Stimulated activated CD4-positive, alpha-beta T cell treated with anti-CD3 and anti-CD28 coated beads, Interleukin-15, amount 100 ng/mL, for 48 hours (primary cell): ENCODE results near the gene CTF1.
"Not testable (repeated sequence)": the region's sequence is repeated elsewhere in the genome, so short reads cannot be mapped to it uniquely, and the experiment has no call there.

ENCODE experiments used
- DNase-seq, 2 donors: peaks; one replicate each; pipeline ENCODE4 v3.0.0-alpha.2; 2020; ENCODE audit warnings: low read depth in 2 of 2

The CTF1 gene

GRCh38 chr16:30931068-30931650 is 34.7 kb downstream of the CTF1 start:
- no peak for DNase-seq

DNA sequence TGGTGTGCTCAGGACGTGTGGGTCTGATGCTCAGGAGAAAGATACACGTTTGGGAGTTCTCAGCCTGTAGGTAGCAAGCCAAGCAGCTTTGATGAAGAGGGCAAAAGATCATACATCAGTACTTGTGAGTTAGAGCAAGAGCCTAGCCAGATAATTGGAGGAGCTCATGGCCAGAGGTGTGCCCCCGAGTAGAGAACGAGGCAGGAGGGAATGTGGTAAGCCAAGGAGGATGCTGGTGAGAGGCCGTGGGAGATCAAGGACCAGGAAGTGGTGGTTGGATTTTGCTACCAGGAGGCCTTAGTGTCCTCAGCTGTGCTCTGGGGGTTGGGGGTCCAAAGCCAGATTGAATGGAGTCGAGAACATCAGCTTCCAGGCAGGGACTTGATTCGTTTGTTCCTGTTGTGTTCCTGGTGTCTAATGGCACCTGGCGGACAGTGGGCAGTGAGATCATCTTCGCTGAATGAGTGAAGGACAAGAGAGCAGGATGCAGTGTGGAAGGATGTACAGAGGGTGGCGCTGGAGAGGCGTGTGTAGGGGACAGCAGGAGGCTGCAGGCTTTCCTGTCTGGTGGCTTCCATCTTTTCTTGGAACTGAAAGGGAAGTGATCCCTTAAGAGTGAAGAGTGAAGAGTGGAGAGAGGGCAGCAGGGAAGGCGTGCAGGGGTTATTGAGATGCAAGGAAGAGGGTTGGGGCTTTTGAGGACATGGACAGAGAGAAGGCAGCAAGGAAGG is 38.6 kb downstream of the CTF1 start:
- no peak for DNase-seq

DNA sequence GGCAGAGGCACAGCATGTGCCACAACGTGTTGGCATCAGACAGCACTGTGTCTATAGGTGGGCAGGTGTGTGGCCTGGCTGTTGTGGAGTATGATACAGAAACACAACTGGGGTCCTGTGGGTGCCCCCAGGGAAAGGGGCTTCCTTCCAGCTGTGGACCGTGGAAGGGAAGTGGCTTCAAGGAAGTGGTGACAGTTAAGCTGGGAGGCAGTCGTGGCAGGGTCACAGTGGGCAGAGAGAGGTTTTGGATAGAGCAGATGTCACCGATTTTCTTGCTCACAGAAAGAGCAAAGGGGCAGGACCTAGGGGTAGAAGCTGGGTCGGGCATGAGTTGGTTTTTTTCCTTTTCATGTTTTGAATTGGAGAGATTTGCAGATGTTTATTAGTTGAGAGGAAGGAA is 41.3 kb downstream of the CTF1 start:
- DNase-seq = no peak

GRCh38 chr16:30939571-30939970 is 43.2 kb downstream of the CTF1 start:
- not testable (repeated sequence) for DNase-seq

GRCh38 chr16:30941600-30942425 is 45.4 kb downstream of the CTF1 start:
- peak in 1 of 2 donors; percentile 57 for DNase-seq

GRCh38 chr16:30942426-30942806 is 46.0 kb downstream of the CTF1 start:
- no peak for DNase-seq

DNA sequence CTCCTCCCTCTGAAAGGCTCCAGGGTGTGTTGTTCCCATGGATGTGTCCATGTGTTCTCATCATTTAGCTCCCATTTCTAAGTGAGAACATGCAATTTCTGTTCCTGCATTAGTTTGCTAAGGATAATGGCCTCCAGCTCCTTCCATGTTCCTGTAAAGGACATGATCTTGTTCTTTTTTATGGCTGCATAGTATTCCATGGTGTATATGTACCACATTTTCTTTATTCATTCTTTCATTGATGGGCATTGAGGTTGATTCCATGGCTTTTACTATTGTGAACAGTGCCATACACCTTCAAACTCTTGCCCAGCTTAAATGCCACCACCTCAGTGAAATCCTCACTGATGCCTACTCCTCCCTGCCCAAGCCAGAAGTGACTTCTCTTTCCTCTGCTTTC is 47.9 kb downstream of the CTF1 start:
- no peak for DNase-seq

DNA sequence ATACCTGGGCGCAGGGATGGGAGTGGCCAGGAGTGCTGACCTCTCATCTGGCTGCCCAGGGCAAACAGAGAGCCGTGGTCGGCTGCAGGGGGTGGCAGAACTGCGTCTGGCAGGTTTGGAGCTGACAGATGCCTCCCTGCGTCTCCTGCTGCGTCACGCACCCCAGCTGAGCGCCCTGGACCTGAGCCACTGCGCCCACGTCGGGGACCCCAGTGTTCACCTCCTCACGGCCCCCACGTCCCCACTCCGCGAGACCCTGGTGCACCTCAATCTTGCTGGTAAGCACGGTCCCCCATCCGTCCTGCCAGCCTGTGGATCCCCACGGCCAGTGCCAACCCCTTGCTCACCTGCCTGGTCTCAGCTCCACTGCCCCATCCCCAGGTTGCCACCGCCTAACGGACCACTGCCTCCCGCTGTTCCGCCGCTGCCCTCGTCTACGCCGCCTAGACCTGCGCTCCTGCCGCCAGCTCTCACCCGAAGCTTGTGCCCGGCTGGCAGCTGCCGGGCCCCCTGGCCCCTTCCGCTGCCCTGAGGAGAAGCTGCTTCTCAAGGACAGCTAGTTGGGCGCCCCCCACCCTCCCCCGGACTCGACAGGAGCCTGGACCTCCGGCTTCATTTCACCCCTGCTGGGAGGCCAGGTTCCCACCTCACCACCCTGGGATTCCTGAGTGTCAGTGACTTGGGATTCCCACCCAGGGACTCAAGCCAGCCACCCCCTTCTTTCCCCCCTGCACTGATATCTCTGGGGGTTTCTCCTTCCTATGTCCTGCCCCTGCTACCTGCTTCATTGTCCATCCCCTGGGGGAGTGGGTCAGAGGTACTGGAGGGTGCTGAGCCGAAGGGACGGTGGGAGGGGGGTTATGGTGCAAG is 50.5 kb downstream of the CTF1 start:
- no peak for DNase-seq

DNA sequence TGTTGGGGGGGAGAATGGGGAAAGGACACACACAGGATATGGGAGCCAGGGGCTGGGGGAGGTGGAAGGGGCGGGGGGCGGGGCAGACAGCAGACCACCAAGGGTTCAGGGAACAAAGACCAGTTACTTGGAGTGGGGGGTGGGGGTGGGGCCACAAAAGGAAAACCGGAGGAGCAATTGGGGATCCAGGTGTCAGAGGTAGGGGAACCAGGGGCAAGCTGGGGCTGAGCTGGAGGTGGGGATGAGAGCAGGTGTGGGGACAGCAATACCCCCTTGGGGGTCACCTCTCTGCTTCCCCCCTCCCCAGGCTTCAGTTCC is 51.1 kb downstream of the CTF1 start:
- no peak for DNase-seq

- no peak for DNase-seq
Observed at GRCh38 chr16:30947859-30948666, 51.6 kb downstream of the CTF1 start.

GRCh38 chr16:30948667-30949649 is 52.5 kb downstream of the CTF1 start, which contains the start of gene ORAI3:
Gene ORAI3, plus strand, starts transcription at chr16:30949068. Its CDS starts 222 bp downstream, at chr16:30949290.
- no peak for DNase-seq

- peak in 1 of 2 donors; percentile 51 for DNase-seq
Observed at GRCh38 chr16:30949650-30950515, 53.5 kb downstream of the CTF1 start.

DNA sequence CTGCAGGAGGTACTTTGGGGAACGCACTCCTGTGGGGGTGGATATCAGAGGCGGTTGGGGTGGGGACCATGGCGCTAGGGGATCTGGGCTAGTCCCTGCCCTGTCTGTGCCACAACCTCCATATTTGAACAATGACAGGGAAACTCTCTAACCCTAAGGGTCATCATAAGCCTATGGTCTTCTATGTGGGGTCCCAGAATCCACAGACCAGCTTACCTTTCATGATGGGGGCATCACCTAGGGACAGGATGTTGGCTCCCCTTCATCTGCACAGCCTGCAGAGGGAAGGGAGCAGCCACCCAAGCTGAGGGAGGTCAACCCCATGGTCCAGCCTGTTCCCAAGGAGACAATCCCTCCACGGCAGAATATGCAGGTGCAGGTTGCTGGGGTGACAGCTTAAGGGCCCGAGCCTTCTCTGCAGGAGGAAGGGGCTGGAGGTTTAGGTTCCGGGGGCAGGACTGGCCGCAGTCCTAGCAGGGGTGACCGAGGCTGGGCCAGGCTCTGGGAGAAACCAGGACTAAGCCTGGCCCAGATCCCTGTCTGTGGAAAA is 54.2 kb downstream of the CTF1 start:
- no peak for DNase-seq

DNA sequence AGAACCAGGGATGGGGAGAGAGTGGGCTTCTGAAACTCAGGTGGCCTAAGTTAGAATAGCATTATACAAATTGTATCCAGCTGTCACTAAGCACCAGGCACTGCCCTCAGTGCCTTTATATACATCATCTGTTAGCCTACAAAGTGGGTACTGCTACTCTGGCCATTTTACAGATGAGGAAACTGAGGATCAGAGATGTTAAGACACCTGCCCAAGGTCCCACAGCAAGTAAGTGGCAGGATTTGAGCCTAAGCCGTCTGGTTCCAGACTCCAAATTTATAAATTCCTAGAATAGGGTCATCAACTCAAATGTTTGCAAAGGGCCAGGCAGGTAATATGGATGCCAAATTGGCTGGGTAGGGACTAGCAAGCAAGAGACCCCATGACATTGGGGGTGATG is 54.8 kb downstream of the CTF1 start:
- no peak for DNase-seq

DNA sequence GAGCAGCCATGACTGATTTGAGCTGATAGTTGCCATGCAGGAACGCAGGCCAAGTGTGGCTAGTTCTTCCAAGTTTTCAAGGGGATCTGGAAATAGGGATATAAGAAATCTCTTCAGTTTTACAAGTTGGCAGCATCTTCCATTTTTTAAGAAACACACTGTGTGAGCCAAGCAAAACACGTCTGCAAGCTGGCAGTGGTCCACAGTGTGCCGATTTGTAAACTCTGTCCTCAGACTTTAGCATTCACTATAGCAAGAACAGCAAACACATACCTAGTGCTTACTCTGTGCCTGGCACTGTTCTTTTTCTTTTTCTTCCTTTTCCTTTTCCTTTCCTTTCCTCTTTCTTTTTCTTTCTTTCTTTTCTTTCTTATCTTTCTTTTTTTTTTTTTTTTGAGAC is 55.3 kb downstream of the CTF1 start:
- DNase-seq = no peak

GRCh38 chr16:30953111-30953510 is 56.7 kb downstream of the CTF1 start:
- no peak for DNase-seq
